Ascending aorta (tissue), 2 donors: ENCODE data around the gene CRYGS. TPM values are rescaled to one million over a fixed set of nuclear protein-coding genes. Genes with fewer than 3 reads are reported as not detected.
"Not testable (repeated sequence)": the region's sequence is repeated elsewhere in the genome, so short reads cannot be mapped to it uniquely, and the experiment has no call there.

ENCODE experiments used
- DNase-seq, 2 donors: peaks; one replicate each; pipeline ENCODE4 v3.0.0-alpha.2; 2019; ENCODE audit warnings: low spot score in 2 of 2
- H3K27ac ChIP-seq, 2 donors: fragments of 200-600 bp; sonication (generic); one replicate each; pipeline ENCODE4 v1.5.1; 2016 to 2017; ENCODE audit warnings: mild to moderate bottlenecking in 1 of 2
- H3K27me3 ChIP-seq: fragments of 200-600 bp; sonication (generic); one replicate; pipeline ENCODE4 v1.5.1; 2017
- H3K36me3 ChIP-seq, 2 donors: fragments of 200-600 bp; sonication (generic); one replicate each; pipeline ENCODE4 v1.5.1; 2016
- H3K4me1 ChIP-seq, 2 donors: fragments of 200-600 bp; sonication (generic); one replicate each; pipeline ENCODE4 v1.5.1; 2016 to 2017; ENCODE audit warnings: mild to moderate bottlenecking in 1 of 2
- H3K4me3 ChIP-seq, 2 donors: fragments of 200-600 bp; sonication (generic); one replicate each; pipeline ENCODE4 v1.5.1; 2016 to 2017; ENCODE audit warnings: mild to moderate bottlenecking in 1 of 2
- H3K9me3 ChIP-seq, 2 donors: fragments of 200-600 bp; sonication (generic); one replicate each; pipeline ENCODE4 v1.5.1; 2016
- intact Hi-C: fragments of 100-400 bp; cut with DNase I; formaldehyde crosslinking; loops from one replicate; pipeline ENCODE4 v1.15.1; 2023
- total RNA-seq: library from RNA; depleted of rRNA; stranded (reverse); fragments of >200 nt; gene quantifications from one replicate; pipeline ENCODE4 v1.1.0, GENCODE V29; 2016
- TF ChIP-seq, protein P1 (sequence below), 3 experiments: fragments of 200-600 bp in 2 of 3; fragments of 450-650 bp in 1 of 3; sonication (generic) in 2 of 3; IDR thresholded peaks; one replicate each; pipeline ENCODE4 v1.5.1; 2016 to 2019; ENCODE audit warnings: antibody characterized with exemption in 3 of 3, mild to moderate bottlenecking in 1 of 3, moderate library complexity in 1 of 3

The CRYGS gene
- total RNA-seq, 1 donor from 2014 or later = not detected

DNA sequence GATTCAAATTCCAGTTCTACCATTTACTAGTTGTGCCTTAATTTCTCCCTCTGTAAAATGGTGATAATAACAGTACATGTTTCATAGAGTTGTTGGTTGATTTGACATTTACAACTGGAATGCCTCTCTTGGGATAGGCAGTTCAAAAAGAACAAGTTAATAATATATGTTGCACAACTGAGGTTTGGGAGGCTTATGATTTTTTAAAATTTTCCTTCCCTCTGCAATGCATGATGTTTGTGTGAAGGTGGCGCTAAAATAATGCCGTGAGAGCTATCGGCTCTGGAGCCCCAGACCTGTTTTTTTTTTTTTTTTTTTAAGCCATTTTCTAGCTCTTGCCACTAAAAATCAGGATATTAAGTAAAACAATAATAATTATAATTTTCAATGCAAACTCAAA lies 44.9 kb upstream of the CRYGS start:
- H3K36me3 ChIP-seq = peaks cover 15 to 22% of the 10 kb centered on the region in 2 donors
- no peak for DNase-seq
- H3K4me1 ChIP-seq = no peaks in the 10 kb centered on the region
- no peak overlapping the region for H3K27ac ChIP-seq
- TF ChIP-seq, protein P1, sequence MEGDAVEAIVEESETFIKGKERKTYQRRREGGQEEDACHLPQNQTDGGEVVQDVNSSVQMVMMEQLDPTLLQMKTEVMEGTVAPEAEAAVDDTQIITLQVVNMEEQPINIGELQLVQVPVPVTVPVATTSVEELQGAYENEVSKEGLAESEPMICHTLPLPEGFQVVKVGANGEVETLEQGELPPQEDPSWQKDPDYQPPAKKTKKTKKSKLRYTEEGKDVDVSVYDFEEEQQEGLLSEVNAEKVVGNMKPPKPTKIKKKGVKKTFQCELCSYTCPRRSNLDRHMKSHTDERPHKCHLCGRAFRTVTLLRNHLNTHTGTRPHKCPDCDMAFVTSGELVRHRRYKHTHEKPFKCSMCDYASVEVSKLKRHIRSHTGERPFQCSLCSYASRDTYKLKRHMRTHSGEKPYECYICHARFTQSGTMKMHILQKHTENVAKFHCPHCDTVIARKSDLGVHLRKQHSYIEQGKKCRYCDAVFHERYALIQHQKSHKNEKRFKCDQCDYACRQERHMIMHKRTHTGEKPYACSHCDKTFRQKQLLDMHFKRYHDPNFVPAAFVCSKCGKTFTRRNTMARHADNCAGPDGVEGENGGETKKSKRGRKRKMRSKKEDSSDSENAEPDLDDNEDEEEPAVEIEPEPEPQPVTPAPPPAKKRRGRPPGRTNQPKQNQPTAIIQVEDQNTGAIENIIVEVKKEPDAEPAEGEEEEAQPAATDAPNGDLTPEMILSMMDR (IDR thresholded peaks at IDR 0.05) = peak in 1 of 3 experiments; percentile 35
- intact Hi-C loops = no loop called here
- H3K9me3 ChIP-seq = no peaks in the 10 kb centered on the region
- no peaks in the 10 kb centered on the region for H3K27me3 ChIP-seq
- no peak overlapping the region for H3K4me3 ChIP-seq

DNA sequence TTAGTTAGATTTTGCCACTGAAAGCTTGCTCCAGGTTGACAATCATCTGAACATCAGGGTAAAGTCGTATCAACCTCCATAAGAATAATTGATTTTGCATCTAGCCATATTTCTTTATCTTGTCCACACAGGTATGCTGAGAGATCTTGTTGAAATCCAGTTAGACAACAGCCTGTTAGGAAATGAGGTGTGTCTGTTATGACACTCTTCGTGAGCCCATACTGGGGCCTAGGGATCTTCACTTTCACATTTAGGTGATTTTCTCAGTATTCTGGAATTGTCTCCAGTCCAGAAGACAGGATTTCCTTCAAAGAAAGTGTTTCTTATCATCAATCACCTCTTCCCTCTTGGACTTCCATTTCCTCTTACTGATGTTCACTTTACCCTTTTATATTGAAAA lies 44.5 kb upstream of the CRYGS start:
- peaks cover 15 to 27% of the 10 kb centered on the region in 2 donors for H3K36me3 ChIP-seq
- H3K4me1 ChIP-seq = no peaks in the 10 kb centered on the region
- no peak for DNase-seq
- TF ChIP-seq, protein P1 (IDR thresholded peaks at IDR 0.05) = no peak
- no peaks in the 10 kb centered on the region for H3K27me3 ChIP-seq
- intact Hi-C loops = no loop called here
- no peaks in the 10 kb centered on the region for H3K9me3 ChIP-seq
- no peak overlapping the region for H3K27ac ChIP-seq
- H3K4me3 ChIP-seq = no peak overlapping the region

GRCh38 chr3:186587183-186587582 lies 43.0 kb upstream of the CRYGS start:
- Histone ChIP-seq H3K36me3 (peaks cover 27 to 41% of the 10 kb centered on the region in 2 donors), H3K4me1 (no peaks in the 10 kb centered on the region), H3K9me3 (no peaks in the 10 kb centered on the region), H3K27me3 (no peaks in the 10 kb centered on the region), H3K4me3 (no peak overlapping the region), H3K27ac (no peak overlapping the region)
- intact Hi-C loops = no loop called here
- DNase-seq = no peak
- TF ChIP-seq, protein P1 (IDR thresholded peaks at IDR 0.05) = no peak

DNA sequence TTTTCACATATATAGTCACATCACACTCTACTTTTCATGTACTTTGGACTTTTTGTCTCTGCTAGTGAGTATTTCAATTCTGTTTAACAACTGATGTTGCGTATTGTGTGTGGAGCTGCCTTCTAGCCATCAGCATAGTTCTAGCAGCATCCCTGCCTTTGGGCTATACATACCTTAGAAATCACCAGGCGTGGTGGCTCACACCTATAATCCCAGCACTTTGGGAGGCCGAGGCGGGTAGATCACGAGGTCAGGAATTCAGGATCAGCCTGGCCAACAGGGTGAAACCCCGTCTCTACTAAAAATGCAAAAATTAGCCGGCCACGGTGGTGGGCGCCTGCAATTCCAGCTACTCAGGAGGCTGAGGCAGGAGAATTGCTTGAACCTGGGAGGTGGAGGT lies 42.1 kb upstream of the CRYGS start:
- H3K36me3 ChIP-seq = peaks cover 36 to 50% of the 10 kb centered on the region in 2 donors
- H3K4me1 ChIP-seq, DNase-seq, intact Hi-C loops, H3K27me3 ChIP-seq, H3K4me3 ChIP-seq, H3K9me3 ChIP-seq, H3K27ac ChIP-seq: not testable (repeated sequence)

DNA sequence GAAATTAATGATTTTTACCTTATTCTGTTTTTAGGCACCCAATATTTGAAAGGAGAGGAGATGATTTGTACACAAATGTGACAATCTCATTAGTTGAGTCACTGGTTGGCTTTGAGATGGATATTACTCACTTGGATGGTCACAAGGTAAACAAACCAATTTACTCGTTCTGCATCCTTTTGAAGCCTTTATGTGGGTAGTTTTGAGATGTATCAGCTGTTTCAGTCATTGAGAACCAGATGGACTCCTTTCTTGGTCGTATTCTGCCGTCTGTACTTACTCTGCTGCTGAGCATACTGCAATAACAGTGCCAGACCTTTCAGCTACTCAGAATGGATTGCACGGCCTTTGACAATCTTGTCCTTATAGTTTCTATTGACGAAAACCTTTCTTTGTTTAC lies 39.7 kb upstream of the CRYGS start:
- Histone ChIP-seq H3K4me3 (no peak overlapping the region), H3K4me1 (no peaks in the 10 kb centered on the region), H3K9me3 (no peaks in the 10 kb centered on the region), H3K27me3 (no peaks in the 10 kb centered on the region), H3K36me3 (peaks cover 43 to 72% of the 10 kb centered on the region in 2 donors), H3K27ac (no peak overlapping the region)
- DNase-seq = no peak
- TF ChIP-seq, protein P1 (IDR thresholded peaks at IDR 0.05) = no peak
- intact Hi-C loops = no loop called here

- Histone ChIP-seq H3K4me3 (no peak overlapping the region), H3K27me3 (no peaks in the 10 kb centered on the region), H3K36me3 (peaks cover 51 to 79% of the 10 kb centered on the region in 2 donors), H3K4me1 (no peaks in the 10 kb centered on the region), H3K27ac (no peak overlapping the region), H3K9me3 (no peaks in the 10 kb centered on the region)
- no peak for DNase-seq
- intact Hi-C loops = no loop called here
- TF ChIP-seq, protein P1 (IDR thresholded peaks at IDR 0.05) = no peak
Observed at GRCh38 chr3:186582541-186582940, 38.4 kb upstream of the CRYGS start.
